Sigmoid colon (tissue), 4 donors: ENCODE results near the gene CYP2J2.

Experiments
- EP300 ChIP-seq, 4 donors: sonication (generic); formaldehyde crosslinking; IDR thresholded peaks; one replicate each; pipeline ENCODE4 v1.6.1; 2017; ENCODE audit warnings: antibody characterized with exemption in 4 of 4
- TF ChIP-seq, protein P1 (sequence below), 4 experiments: fragments of 450-650 bp in 3 of 4; fragments of 200-600 bp in 1 of 4; IDR thresholded peaks; one replicate each; pipeline ENCODE4 v1.5.1; 2016 to 2019; ENCODE audit warnings: antibody characterized with exemption in 4 of 4, mild to moderate bottlenecking in 3 of 4, moderate library complexity in 2 of 4

DNA sequence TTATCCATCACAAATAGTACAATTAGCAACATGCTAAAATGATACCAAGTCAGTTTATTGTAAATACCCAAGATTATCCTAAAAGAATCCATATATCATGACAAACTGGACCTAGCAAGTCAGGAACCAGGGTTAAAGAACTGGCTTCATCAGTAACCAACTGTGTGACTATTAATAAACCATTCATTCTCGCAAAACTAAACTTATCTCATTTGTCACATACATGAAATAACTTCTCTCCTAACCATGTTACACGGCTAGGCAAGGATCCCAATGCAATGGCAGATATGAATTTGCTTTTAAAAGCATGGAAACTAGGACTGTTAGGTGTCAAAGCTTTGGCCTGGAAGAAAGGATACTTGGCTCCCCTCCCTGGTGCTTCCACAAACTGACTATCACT, 29.4 kb downstream of the CYP2J2 start:
- TF ChIP-seq, protein P1, sequence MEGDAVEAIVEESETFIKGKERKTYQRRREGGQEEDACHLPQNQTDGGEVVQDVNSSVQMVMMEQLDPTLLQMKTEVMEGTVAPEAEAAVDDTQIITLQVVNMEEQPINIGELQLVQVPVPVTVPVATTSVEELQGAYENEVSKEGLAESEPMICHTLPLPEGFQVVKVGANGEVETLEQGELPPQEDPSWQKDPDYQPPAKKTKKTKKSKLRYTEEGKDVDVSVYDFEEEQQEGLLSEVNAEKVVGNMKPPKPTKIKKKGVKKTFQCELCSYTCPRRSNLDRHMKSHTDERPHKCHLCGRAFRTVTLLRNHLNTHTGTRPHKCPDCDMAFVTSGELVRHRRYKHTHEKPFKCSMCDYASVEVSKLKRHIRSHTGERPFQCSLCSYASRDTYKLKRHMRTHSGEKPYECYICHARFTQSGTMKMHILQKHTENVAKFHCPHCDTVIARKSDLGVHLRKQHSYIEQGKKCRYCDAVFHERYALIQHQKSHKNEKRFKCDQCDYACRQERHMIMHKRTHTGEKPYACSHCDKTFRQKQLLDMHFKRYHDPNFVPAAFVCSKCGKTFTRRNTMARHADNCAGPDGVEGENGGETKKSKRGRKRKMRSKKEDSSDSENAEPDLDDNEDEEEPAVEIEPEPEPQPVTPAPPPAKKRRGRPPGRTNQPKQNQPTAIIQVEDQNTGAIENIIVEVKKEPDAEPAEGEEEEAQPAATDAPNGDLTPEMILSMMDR (IDR thresholded peaks at IDR 0.05) = no peak
- TF ChIP-seq EP300 (IDR thresholded peaks at IDR 0.05) = no peak
